ENCODE measurements around the gene NEUROG2.
"Not testable (repeated sequence)": the region's sequence is repeated elsewhere in the genome, so short reads cannot be mapped to it uniquely, and the experiment has no call there.

NEUROG2 gene

DNA sequence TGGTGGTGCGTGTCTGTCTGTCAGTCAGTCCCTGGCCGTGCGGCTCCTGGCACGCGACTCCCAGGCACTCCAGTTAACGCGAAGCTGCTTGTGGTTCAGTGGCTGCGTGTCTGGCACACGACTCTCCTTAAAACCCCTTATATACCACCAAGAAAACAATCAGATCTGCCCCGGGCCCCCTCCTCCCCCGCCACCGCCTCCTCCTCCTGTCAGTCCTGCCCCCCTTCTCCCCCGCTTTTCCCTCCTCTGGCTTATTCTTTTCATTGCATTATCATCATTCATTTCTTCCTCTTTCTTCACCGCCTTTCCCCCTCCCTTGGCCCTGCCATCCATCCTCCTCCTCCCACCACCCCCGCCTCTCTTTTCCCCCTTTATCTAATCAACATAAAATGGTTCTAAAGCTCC lies at the start of gene NEUROG2:
NEUROG2 (minus strand) TSS at position 115 of the 405 bp plus-strand sequence. CDS start 705 bp downstream, outside the sequence.
- DNase-seq, result no peak

DNA sequence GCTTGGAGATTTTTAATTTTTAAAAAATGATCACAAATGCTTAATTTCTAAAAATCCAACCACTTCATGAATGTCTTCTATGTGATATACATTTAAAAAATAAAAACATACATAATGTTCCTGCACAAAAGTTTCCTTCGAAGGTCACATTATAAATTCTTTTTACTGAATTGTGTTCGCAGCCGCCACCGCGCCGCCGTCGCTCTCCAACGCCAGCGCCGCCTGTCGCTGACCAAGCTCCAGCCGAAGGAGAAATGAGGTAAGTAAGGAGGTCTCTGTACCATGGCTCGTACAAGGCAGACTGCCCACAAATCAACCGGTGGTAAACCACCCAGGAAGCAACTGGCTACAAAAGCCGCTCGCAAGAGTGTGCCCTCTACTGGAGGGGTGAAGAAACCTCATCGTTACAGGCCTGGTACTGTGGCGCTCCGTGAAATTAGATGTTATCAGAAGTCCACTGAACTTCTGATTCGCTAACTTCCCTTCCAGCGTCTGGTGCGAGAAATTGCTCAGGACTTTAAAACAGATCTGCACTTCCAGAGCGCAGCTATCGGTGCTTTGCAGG lies 48.8 kb upstream of the NEUROG2 start:
- no peak for DNase-seq

DNA sequence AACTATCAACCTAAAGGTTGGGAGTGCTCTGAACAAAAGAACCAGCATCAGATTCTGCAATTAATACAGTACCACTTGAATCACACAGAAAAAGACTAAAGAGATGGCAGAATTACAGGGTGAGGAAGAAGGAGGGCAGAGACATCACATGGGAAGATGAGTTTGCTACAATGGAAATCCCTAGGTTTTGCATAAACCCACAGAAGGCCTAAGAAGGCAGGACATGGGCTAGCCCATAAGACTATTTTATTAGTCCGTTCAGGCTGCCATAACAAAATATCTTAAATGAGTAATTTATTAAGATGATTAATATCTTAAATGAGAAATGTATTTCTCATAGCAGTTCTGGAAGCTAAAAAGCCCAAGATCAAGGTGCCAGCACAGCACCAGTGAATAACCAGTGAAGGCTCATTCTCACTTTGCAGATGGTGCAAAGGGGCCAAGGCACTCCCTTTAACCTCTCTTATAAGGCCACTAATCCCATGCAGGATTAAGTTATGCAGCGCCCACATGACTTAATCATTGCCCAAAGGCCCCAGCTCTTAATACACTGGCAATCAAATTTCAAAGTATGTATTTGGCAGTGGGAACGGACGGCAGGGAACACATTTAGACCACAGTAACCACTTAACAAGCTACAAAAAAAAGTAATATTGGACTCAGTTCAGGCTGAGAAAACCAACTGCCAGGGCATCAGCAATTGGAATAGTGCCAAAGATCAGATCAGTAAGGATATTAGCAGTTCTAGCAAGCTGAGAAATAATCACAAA lies 47.6 kb upstream of the NEUROG2 start:
- no peak for DNase-seq

GRCh38 chr4:112562254-112562879 lies 46.4 kb upstream of the NEUROG2 start:
- no peak for DNase-seq

GRCh38 chr4:112560084-112560483 lies 44.1 kb upstream of the NEUROG2 start:
- DNase-seq, result peak; percentile 10 to 21

- no peak for DNase-seq
Observed at GRCh38 chr4:112559053-112559452, 43.1 kb upstream of the NEUROG2 start.

DNA sequence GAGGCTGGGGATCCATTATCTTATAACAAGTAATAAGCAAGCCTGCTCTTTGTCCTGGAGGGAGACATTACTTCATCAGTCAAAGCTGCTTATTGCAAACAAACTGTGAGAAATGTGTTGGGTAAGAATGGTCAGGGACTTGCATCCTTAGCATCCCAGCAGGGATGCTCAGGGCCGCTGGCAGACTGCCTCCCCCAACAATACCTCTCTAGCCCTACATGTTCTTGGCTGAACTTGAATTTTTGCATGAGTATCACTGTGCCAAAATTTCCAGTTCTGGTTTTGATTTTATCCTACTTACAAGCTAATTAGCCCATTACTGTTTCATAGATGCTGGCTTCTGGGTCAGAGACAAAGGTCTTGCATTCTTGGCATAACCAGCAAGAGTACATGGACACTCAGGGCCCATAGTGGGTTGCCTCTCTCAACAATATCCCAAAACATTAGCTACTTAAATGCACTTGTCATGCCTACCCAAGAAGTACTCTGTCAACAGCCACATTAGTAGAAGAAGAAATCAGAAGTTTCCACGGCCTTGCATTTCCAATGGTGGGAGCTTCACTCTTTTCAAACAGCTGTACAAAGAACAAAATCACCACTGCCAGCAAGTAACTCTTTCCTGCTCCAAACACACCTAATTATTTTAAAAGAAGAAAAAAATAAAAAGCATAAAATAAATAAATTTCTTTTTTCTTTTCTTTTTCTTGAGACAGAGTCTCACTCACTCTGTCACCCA lies 41.9 kb upstream of the NEUROG2 start:
- DNase-seq, result no peak

- DNase-seq, result not testable (repeated sequence)
Observed at GRCh38 chr4:112554271-112554670, 38.3 kb upstream of the NEUROG2 start.

DNA sequence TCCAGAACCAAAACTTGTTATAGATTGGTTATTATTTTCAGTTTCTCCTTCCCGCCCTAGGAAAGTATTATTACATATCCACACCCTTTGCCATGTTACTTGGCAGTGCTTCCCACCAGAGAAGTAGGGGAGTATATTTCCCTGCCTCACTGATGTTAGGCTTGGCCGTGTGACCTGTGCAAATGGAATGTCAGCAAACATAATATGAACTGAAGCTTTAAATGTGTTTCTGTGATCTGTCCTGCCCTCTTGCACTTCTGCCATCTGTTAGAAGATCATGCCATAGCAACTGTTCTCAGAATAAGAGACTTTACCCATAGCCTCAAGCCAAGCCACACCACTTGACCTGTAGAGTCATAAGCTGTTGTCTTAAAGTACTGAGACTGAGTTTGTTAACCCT lies 36.7 kb upstream of the NEUROG2 start:
- no peak for DNase-seq

GRCh38 chr4:112550728-112551127 lies 34.7 kb upstream of the NEUROG2 start:
- peak; percentile 15 to 28 for DNase-seq

DNA sequence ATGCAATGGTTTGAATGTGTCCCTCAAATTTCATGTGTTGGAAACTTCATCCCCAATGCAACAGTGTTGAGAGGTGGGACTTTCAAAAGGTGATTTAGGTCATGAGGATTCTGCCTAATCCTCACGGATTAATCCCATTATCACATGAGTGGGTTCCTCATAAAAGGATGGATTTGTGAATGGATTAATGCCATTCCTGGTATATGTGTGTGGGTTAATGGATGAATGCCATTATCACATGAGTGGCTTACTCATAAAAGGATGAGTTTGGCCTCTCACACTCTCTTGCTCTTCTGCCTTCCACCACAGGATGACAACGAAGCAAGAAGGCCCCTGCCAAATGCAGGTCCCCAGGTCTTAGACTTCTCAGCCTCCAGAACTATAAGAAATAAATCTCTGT lies 30.5 kb upstream of the NEUROG2 start:
- no peak for DNase-seq

GRCh38 chr4:112545346-112545745 lies 29.4 kb upstream of the NEUROG2 start:
- DNase-seq, result peak in 1 of 2 donors; percentile 46

DNA sequence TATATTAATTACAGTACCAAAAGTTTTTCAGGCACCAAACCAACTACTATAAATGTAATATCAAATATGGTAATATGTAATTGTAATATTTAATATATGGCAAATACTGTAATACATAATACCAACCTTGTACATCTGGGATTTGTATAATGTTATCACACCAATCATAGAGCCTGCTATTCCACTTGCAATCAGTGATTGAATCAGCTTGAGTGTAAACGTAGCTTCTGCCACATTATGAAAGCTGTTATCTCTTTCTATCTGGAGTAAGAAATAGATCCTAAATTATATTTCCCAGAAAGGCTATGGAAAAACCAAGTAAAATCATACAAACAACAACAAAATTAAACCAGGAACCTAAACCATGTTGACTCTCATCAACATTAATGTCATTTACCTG lies 24.7 kb upstream of the NEUROG2 start:
- DNase-seq, result no peak

DNA sequence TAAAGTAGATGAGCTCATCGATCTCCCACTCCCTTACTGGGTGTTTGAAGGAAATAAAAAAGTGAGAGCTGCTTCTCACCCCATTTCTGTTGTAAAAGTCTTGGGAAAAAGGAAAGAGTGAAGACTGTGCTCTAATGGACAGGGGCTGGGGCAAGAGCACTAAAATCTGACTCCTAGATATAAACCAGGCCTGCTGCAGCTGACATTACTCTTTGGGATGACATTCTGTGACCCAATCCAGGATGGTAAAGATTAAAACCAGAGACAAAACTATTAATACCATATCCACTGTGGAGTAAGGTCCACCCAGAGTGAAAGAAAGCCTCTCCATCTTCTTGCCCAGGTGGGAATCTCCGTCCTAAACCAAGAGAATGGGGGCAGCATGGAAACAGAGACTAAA lies 20.1 kb upstream of the NEUROG2 start:
- DNase-seq, result no peak

DNA sequence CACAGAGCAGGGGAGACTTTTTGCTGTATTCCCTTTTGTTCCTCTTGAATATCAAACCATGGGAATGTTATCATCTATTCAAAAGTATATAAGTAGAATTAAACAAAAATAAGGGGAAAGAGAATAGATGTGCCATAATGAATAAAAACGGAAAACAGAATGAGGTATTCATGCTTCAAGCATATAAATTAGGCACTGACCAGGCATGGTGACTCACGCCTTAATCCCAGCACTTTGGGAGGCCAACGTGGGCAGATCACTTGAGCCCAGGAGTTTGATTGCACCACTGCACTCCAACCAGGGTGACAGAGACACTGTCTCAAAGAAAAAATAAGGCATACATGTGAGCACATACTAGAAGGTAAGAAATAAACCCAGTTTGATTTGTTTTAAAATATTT lies 16.3 kb upstream of the NEUROG2 start:
- DNase-seq, result no peak

DNA sequence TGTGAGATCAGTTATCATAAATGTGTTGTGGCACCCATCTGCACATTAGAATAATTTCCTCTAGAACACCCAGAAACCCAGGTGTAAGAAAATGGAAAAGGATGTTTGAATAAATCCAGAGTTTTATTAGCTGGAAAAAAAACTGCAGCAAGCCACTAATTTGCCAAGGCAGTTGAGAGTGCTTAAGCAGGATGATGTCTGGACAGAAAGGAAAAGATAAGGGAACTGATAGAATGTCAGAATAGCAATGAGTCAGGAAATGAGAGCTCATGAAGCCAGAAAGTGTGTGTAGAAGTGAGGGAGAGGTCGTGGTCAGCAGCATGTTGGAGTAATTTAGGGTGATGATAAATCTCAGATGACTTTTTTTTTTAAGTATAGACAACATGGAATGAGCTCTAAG lies 15.2 kb upstream of the NEUROG2 start:
- no peak for DNase-seq

- no peak for DNase-seq
Observed at GRCh38 chr4:112526061-112526460, 10.1 kb upstream of the NEUROG2 start.

GRCh38 chr4:112523764-112524505 lies 8.0 kb upstream of the NEUROG2 start:
- peak; percentile 22 to 71 for DNase-seq

DNA sequence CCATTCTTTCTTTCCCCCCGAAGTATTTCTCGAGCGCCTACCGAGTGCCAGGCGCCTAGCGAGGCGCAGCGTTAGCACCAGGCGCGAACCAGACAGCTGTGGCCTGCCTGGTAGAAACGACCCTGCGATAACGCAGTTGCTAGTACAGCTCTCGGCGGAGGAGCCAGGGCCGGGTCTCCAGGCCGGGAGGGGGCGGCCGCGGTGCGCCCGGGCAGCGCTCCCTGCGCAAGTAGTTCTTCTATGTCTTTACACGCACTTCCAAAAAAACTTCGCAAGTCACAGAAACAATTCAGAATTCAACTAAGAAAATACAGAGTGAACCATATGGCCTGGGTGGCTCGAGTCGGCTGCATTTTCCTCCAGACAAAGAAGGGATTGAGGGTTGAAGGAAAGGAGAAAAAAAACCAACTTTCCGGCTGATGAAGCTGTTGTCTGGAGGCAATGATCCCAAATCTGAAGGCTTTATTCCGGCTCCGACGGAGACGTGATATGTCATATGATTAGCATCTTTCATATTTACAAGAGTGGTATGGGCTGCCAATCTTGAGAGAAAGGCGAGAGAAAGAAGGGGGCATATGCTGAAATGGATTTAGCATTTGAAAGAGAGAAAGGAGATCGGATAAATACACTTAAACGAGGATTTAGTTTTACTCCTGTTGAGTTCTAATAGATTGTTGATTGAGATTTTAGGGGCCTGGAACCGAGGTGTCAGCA lies 7.2 kb upstream of the NEUROG2 start:
- no peak for DNase-seq

GRCh38 chr4:112522431-112522830 lies 6.5 kb upstream of the NEUROG2 start:
- not testable (repeated sequence) for DNase-seq

DNA sequence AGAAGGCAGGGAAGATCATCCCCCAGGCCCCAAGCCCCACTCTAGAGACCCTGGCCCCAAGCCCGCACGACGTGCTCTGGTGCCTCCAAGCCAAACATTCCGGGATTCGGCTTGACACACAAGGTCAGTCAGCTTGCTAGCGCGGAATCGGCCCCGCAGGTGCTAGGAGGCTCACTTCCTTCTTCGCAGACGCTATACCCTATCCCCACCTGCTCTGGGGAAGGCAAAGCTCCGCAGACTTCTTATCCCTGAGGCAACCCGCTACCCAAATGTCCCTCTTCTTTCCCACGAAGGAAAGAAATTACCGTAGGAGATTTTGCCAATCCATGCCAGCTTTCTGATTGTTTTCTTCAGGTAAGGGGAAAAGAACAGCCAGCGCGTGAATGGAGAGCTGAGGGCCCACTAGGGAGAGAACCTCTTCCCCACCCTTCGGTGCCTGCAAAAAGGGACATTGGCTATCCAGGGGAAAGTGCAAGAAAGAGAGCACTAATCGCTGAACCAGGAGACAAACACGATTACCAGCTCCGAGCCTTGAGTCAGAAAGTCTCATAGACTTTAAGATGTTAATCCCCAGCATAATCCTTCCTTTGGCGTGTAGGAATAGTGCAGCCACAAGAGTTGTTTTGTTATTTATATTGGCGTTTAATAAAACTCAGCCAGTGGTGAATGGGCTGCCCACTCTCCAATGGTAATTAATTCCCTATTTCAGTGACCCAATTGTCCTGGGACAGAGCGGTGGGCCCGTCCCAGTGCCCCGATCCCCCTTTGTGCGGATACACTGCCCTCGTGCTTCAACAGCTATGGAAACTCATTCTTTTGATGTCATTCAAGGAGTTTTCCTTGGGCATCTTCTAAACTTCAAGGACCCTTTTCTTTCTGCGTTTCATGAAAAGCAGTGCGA lies 5.4 kb upstream of the NEUROG2 start:
- no peak for DNase-seq

Measured in inflammatory macrophage treated with lipopolysaccharide for 1 hour (primary cell).